GM19351 (cell line): Measurements from ENCODE around the gene CETN1.

Experiments
- ATAC-seq: cut with Tn5 transposase; IDR thresholded peaks from one replicate; pipeline ENCODE4 v1.9.1; 2021; ENCODE audit warnings: mild to moderate bottlenecking, moderate library complexity; ENCODE audit not compliant: unreplicated experiment

Gene CETN1

DNA sequence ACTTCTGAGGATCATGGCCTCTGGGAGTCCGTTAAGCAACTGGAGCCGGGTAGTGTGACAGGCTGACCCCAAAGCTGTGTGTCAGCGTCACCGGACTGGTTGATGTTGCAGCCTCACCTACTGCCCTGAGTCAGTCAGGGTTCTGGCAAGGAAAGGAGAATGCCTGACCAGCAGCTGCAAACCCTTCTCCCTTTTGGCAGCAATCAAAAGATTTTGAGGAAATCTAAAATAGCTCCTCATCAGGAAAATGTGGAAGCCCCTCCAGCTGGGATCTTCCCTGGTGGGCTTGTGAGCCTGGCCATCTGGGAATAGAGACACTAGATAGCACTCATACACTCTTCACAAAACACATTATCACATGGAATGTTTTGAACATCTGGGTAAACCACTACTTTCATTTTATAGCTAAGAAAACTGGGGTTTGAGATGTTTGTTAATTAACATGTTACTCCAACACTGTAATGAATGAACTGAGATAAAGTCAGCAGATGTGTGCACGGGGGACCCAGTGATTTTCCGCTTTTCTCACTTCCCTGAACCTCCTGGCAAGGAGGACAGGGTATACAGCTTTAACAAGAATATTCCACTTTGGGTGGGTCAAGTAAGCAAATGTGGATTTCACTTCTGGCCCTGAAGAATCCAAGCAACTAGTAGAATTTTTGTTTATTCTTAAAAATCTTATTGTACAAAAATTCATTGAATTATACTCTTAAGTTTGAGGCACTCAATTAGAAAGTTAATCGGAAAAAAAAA, 41.3 kb downstream of the CETN1 start:
- ATAC-seq, result no peak

DNA sequence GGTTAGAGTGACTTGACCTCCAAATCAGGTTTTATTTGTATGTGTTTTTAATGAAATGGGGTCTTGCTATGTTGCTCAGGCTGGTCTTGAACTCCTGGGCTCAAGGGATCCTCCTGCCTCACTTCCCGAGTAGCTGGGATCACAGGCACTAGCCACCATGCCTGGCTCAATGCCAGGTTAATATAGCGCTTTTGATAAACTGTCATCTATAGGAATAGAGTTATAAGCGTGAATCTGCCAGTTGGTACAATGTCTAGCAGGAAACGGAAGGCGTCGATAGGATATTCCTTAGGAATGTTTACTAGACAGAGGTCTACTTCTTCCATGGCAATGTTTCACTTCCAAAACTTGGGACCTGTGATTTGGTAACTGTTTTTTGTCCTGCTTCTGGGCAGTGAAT, 42.1 kb downstream of the CETN1 start:
- no peak for ATAC-seq

DNA sequence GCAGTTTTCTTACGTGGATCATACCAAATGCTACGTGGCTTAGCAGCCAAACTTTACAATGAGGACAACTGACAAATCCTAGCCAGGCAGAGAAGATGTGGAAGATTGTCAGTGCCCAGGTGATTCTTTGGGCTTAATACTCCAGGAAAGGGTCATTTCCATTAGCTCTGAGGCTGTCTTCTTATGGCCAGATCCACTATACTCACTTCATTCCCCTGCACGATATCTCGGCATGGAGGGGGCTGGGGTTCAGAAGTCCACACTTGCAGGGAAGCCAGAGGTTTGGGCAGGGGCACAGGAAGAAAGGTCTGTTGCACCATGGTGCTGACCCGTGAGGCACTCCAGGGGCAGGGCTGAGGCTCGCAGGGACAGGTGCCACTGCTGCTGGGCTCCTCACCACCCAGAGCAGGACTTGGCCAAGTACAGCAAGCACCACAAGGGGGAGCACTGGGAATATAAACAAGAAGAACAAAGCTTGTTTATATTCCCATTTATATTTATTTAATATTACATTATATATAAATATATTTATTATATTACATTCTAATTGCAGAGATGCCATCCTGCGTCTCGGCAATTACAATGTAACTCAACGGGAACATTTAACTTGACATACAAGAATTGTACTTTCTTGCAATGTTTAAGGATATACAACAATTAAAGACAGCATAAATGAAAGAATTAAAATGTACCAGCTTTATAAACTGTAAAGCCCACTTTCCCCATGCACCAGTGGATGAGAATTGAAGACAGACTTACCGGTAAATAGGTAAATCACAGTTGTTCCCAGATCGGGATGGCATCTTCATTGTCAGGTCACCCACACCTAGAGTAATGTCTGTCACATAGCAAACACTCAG, 43.8 kb downstream of the CETN1 start:
- ATAC-seq, result peak; percentile 71

DNA sequence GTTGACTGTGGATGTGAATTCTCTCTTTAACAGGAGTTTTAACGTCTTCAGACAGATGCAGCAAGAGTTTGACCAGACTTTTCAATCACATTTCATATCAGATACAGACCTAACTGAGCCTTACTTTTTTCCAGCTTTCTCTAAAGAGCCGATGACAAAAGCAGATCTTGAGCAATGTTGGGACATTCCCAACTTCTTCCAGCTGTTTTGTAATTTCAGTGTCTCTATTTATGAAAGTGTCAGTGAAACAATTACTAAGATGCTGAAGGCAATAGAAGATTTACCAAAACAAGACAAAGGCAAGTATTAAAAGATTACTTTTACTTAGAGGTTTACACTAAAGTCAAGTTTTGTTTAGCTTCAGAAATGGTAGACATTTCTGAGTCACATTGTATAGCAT, 47.1 kb downstream of the CETN1 start:
- no peak for ATAC-seq

DNA sequence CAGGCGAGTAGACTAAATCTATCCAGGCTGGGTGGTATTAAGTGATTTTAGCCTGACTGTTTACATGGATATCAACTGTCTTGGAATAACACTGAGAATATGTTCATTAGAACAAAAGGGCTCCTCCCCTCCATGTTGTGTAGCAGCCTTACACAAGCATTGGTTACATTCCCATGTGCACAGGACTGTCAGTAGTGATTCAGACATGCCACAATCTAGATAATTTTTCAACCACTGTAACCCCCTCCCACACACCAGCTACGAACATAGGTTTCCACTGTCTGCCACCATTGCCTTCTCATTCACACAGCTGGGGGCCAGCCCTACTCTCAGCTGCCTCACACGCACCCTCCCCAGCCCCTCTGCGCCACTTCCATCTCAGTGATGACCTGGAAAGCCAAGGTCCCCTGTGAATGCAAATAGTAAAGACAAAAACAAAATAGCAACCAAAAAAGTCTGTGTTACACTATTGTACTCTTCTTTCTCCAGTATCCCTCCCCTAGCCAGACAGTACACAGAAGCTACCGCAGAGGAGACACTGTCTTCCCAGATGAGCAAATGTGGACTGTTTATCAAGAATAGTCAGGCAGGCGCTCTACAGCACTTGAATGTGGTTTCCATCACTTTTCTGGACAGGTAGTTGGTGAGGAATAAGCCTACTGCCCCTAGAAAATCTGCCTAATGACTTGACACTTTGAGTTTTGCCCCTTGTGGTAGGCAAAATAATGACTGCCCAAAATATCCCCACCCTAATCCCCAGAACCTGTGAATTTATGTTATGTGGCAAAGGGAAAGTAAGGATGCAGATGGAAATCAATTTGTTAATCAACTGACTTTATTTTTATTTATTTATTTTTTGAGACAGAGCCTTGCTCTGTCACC, 49.3 kb downstream of the CETN1 start:
- no peak for ATAC-seq

DNA sequence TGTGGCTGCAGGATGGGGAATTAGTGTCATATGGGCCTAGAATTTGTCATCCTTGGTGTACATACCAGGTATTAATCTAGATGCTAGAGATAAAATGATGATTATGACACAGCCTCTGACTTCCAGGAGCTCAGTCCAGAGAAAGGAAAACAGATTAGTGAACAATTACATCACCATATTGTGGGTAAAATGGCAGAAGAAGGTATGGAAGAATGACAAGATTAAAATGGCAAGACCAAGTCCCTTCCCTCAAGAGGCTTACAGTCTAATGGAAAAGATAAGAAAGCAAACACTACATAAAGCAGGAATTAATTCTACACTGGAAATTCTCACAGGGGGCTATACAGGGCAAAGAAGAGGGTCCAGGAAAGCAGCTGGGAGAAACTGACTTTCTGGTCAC, 51.4 kb downstream of the CETN1 start:
- no peak for ATAC-seq
